Ovary (tissue), 9 donors: ENCODE results near the gene HOXC9. TPM values are rescaled to one million over a fixed set of nuclear protein-coding genes. Genes with fewer than 3 reads are reported as not detected.

ENCODE experiments used
- DNase-seq, 5 donors: peaks; one replicate each; pipeline ENCODE4 v3.0.0-alpha.2; 2019 to 2020
- H3K27ac ChIP-seq, 2 donors: fragments of 200-600 bp; one replicate each; pipeline versions ENCODE4 v1.5.1 to v1.8.0; 2019 to 2022
- H3K27me3 ChIP-seq: fragments of 200-600 bp; one replicate; pipeline ENCODE4 v1.8.0; 2022
- H3K36me3 ChIP-seq: fragments of 200-600 bp; sonication (generic); one replicate; pipeline ENCODE4 v1.5.1; 2019
- H3K4me1 ChIP-seq: one replicate; pipeline ENCODE4 v1.8.1; 2013; ENCODE audit warnings: mild to moderate bottlenecking, moderate library complexity; ENCODE audit not compliant: insufficient read depth
- H3K4me3 ChIP-seq: fragments of 200-600 bp; sonication (generic); one replicate; pipeline ENCODE4 v1.5.1; 2017
- H3K9me3 ChIP-seq, 2 donors: fragments of 200-600 bp in 1 of 2; sonication (generic) in 1 of 2; one replicate each; pipeline versions ENCODE4 v1.5.1 to v1.8.1; 2013 to 2019; ENCODE audit warnings: mild to moderate bottlenecking in 1 of 2, moderate library complexity in 1 of 2
- CTCF ChIP-seq, 3 donors: fragments of 450-650 bp in 2 of 3; fragments of 200-600 bp in 1 of 3; IDR thresholded peaks; one replicate each; pipeline versions ENCODE4 v1.5.1 to v1.8.0; 2016 to 2022; ENCODE audit warnings: antibody characterized with exemption in 3 of 3, mild to moderate bottlenecking in 1 of 3
- EP300 ChIP-seq: sonication (generic); formaldehyde crosslinking; IDR thresholded peaks from one replicate; pipeline ENCODE4 v1.6.1; 2017; ENCODE audit warnings: antibody characterized with exemption
- POLR2A ChIP-seq: fragments of 450-650 bp; IDR thresholded peaks from one replicate; pipeline ENCODE4 v1.6.1; 2017; ENCODE audit warnings: antibody characterized with exemption, mild to moderate bottlenecking, moderate library complexity
- WGBS, 3 donors: extraction: QIAGEN DNeasy Blood & Tissue Kit in 1 of 3; methylation state at CpG; one replicate each; pipeline versions ENCODE4 v1.1.5 to v1.1.7; 2013 to 2017; 5-methylcytosine and 5-hydroxymethylcytosine counted together
- intact Hi-C, 4 donors: fragments of 100-400 bp; cut with DNase I; formaldehyde crosslinking; loops; one replicate each; pipeline versions ENCODE4 v1.11.0 to v1.15.1; 2022 to 2023
- polyA plus RNA-seq, 2 donors: library from polyadenylated mRNA; stranded (reverse); fragments of 200-250 nt in 1 of 2; fragments of 350-450 nt in 1 of 2; fragmentation: Illumina TruSeq in 1 of 2; extraction: RNeasy Lipid Tissue Mini Kit (QIAGEN cat#74804) in 1 of 2; gene quantifications; one replicate each; pipeline ENCODE4 v1.2.3, GENCODE V29; 2013 to 2014
- total RNA-seq, 7 donors: library from RNA; depleted of rRNA in 2 of 7; stranded (reverse); fragments of >200 nt in 2 of 7; fragmentation: NEBNext Ultra II Directional in 3 of 7; extraction: Animal tissue kit (Norgen Biotek cat#: 25700) in 3 of 7; gene quantifications; one replicate each; pipeline versions ENCODE4 v1.1.0 to v1.2.4, GENCODE V29; 2016 to 2023
- donor health status: DM: no; HTN: no; CAD: no; lungs with moderate emphysema.
- donor health status: DM: no; HTN: no; CAD: no.
- donor health status: Bipolar disorder and iron deficiency.
- donor health status: DM: yes; HTN: yes; CAD: no.
- donor health status: DM: no; HTN: no; CAD: no.
- donor health status: DM: yes; HTN: yes; CAD: no.

The HOXC9 gene
- total and polyA plus RNA-seq, 9 donors, result 0.26 to 15.0 (median 1.9) TPM; not detected in 1

GRCh38 chr12:53966085-53966384, 33.9 kb upstream of the HOXC9 start:
- no peaks in the 10 kb centered on the region for H3K36me3 ChIP-seq
- no peak for TF ChIP-seq EP300
- WGBS, 3 donors, result 6 to 7% (median 6%) methylated on average over 15 of the region's 15 CpGs
- H3K27ac ChIP-seq, result no peak overlapping the region
- intact Hi-C loops, result no loop called here
- no peaks in the 10 kb centered on the region for H3K4me1 ChIP-seq
- DNase-seq, result no peak
- peak overlapping the region; percentile 21 for H3K4me3 ChIP-seq
- peaks cover 12% of the 10 kb centered on the region for H3K27me3 ChIP-seq
- H3K9me3 ChIP-seq, result no peaks in the 10 kb centered on the region

- intact Hi-C loops, result no loop called here
These were observed 33.4 kb upstream of the HOXC9 start for GRCh38 chr12:53966385-53967133.

GRCh38 chr12:53967421-53967925, 32.5 kb upstream of the HOXC9 start:
- Histone ChIP-seq H3K27me3 (peaks cover 11% of the 10 kb centered on the region), H3K4me3 (no peak overlapping the region), H3K4me1 (no peaks in the 10 kb centered on the region), H3K9me3 (no peaks in the 10 kb centered on the region), H3K27ac (no peak overlapping the region), H3K36me3 (no peaks in the 10 kb centered on the region)
- WGBS, 3 donors, result 33 to 46% (median 38%) methylated on average over 5 of the region's 5 CpGs
- TF ChIP-seq EP300 (no peak), CTCF (IDR thresholded peaks at IDR 0.05) (no peak), POLR2A (no peak)
- no peak for DNase-seq
- intact Hi-C loops, result no loop called here

More at GRCh38 chr12:53966385-53967133, 33.4 kb upstream of the HOXC9 start:
- H3K9me3 ChIP-seq, result no peaks in the 10 kb centered on the region
- H3K27ac ChIP-seq, result no peak overlapping the region
- no peaks in the 10 kb centered on the region for H3K36me3 ChIP-seq
- peak overlapping the region; percentile 21 for H3K4me3 ChIP-seq
- no peak for TF ChIP-seq CTCF (IDR thresholded peaks at IDR 0.05)
- no peak for TF ChIP-seq POLR2A
- no peak for TF ChIP-seq EP300
- H3K4me1 ChIP-seq, result no peaks in the 10 kb centered on the region
- WGBS, 3 donors, result 13 to 43% (median 17%) methylated on average over 36 of the region's 36 CpGs
- no peak for DNase-seq
- peaks cover 12% of the 10 kb centered on the region for H3K27me3 ChIP-seq

GRCh38 chr12:53968214-53969127, 31.5 kb upstream of the HOXC9 start:
- WGBS, 3 donors, result 43 to 56% (median 44%) methylated on average over 24 of the region's 24 CpGs
- H3K27me3 ChIP-seq, result peaks cover 7% of the 10 kb centered on the region
- TF ChIP-seq POLR2A, result no peak
- no peak for TF ChIP-seq EP300
- TF ChIP-seq CTCF (IDR thresholded peaks at IDR 0.05), result no peak
- intact Hi-C loops, result no loop called here
- H3K9me3 ChIP-seq, result no peaks in the 10 kb centered on the region
- H3K27ac ChIP-seq, result no peak overlapping the region
- DNase-seq, result no peak
- no peaks in the 10 kb centered on the region for H3K36me3 ChIP-seq
- H3K4me1 ChIP-seq, result peaks cover 1% of the 10 kb centered on the region
- no peak overlapping the region for H3K4me3 ChIP-seq
